IPS-11a (cell line): ENCODE results near the gene S1PR5.

Experiments used
- H3K4me3 ChIP-seq: one replicate; pipeline ENCODE4 v1.5.1; 2013; ENCODE audit warnings: low read depth, low read length, control low read depth

Gene S1PR5

GRCh38 chr19:10473192-10473591 lies 44.1 kb downstream of the S1PR5 start:
- no peak overlapping the region for H3K4me3 ChIP-seq

DNA sequence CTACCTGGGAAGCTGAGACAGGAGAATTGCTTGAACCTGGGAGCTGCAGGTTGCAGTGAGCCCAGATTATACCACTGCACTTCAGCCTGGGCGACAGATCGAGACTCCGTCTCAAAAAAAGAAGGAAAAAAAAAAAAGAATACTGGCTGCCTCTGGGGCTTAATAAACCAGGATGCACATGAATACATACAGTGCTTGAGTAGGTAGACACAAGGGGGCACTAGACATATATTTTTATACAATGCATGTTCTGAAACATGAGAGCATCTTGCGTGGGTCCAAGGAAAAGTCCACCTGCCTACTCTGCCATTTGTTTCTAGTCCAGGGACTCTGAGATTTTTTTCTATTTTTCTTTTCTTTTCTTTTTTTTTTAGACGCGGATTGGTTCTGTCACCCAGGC lies 45.3 kb downstream of the S1PR5 start:
- H3K4me3 ChIP-seq: no peak overlapping the region

DNA sequence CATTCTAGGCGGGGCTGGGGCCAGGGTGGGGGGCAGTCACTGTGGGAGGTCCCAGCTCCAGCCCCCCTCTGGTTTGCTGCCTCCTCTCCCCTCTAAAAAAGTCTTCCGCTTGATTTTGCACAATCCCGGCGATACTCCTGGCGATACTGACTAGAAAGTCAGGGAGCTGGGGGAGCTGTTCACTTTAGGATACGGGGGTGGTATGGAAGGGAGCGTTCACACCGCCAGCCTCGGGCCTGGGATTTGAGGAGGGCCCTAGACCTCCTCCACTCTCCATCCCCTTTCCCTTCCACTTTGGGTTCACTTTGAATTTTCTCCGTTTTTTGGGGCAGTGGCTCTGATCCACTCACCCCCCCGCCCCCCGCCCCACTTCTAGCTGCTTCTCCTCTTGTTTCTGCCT lies 49.1 kb downstream of the S1PR5 start:
- H3K4me3 ChIP-seq: no peak overlapping the region

- no peak overlapping the region for H3K4me3 ChIP-seq
Observed at GRCh38 chr19:10467104-10467706, 50.0 kb downstream of the S1PR5 start.

- H3K4me3 ChIP-seq: no peak overlapping the region
Observed at GRCh38 chr19:10464456-10464855, 52.8 kb downstream of the S1PR5 start.
